Right lobe of liver (tissue), 4 donors: ENCODE data around the gene TBC1D24.

Experiments used
- POLR2A ChIP-seq: fragments of 450-650 bp; IDR thresholded peaks from one replicate; pipeline ENCODE4 v1.6.1; 2017; ENCODE audit warnings: antibody characterized with exemption, mild to moderate bottlenecking
- TF ChIP-seq, protein P1 (sequence below), 4 donors: fragments of 200-600 bp in 3 of 4; fragments of 450-650 bp in 1 of 4; IDR thresholded peaks; one replicate each; pipeline versions ENCODE4 v1.5.1 to v1.8.0; 2016 to 2022; ENCODE audit warnings: antibody characterized with exemption in 4 of 4, mild to moderate bottlenecking in 2 of 4
- donor health status: DM: no; HTN: no; CAD: no.
- donor health status: DM: no; HTN: no; CAD: no.
- donor health status: DM: no; HTN: yes; CAD: no.

DNA sequence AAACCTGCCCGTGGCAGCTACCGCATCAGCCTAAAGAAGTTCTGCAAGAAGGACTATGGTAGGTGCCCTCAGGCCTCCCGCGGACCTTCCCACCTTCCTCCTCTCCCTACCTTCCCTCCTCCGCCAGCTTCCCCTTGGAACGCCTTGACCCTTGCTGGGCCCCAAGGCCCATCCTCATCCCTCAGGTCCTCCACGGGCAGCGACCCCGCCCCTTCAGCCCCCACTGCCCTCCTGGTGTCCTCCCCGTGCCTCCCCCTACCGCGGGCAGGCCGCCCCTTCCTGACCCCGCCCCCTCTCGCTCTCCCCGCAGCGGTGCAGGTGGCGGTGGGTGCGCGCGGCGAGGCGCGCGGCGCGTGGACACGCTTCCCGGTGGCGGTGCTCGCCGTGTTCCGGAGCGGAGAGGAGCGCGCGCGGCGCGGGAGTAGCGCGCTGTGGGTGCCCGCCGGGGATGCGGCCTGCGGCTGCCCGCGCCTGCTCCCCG lies 1.4 kb upstream of the TBC1D24 start:
- no peak for TF ChIP-seq POLR2A
- TF ChIP-seq, protein P1, sequence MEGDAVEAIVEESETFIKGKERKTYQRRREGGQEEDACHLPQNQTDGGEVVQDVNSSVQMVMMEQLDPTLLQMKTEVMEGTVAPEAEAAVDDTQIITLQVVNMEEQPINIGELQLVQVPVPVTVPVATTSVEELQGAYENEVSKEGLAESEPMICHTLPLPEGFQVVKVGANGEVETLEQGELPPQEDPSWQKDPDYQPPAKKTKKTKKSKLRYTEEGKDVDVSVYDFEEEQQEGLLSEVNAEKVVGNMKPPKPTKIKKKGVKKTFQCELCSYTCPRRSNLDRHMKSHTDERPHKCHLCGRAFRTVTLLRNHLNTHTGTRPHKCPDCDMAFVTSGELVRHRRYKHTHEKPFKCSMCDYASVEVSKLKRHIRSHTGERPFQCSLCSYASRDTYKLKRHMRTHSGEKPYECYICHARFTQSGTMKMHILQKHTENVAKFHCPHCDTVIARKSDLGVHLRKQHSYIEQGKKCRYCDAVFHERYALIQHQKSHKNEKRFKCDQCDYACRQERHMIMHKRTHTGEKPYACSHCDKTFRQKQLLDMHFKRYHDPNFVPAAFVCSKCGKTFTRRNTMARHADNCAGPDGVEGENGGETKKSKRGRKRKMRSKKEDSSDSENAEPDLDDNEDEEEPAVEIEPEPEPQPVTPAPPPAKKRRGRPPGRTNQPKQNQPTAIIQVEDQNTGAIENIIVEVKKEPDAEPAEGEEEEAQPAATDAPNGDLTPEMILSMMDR (IDR thresholded peaks at IDR 0.05): no peak
